ENCODE results near the gene MIPOL1. TPM values are rescaled to one million over a fixed set of nuclear protein-coding genes. Genes with fewer than 3 reads are reported as not detected.

The MIPOL1 gene
- total and polyA plus RNA-seq, 3 donors from 2014 or later = 9.0 to 38.8 (median 31.6) TPM

DNA sequence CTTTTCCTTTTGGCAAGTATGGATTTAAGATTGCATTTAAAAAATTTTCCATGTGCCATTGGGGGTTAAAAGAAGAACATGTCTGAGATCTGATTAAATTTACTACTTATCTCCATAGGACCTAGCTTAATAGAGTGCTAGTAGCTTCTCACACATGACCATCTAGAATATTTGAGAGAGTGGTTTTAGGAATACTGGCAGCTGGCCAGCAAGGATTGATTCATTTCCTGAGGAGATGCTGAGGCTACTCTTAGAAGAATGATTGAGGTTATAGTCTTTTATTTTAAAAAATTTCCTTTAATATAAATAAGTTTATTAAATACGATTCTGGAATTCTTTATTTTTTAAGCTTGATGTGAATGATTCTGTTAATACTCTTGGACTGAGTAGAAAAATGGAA is 56.2 kb downstream of the MIPOL1 start:
- no peak for TF ChIP-seq POLR2A (IDR thresholded peaks at IDR 0.05)
- TF ChIP-seq CTCF (IDR thresholded peaks at IDR 0.05) = no peak
- no peaks in the 10 kb centered on the region for H3K27me3 ChIP-seq
- intact Hi-C loops (cut with DNase I; ENCODE audit: low total_unique reads) = loop anchor here (10.0 kb wide), 1 partner anchor 341 kb away; the partner anchor contains the start of genes FOXA1 and TTC6
- no peaks in the 10 kb centered on the region for H3K9me3 ChIP-seq
- H3K27ac ChIP-seq = no peak overlapping the region
- WGBS, 2 donors = 67 to 83% methylated on average over 1 of the region's 1 CpG
- no peak for DNase-seq
- no peak overlapping the region for H3K4me3 ChIP-seq
- H3K36me3 ChIP-seq (ENCODE audit: low read depth, missing control alignments) = no peaks in the 10 kb centered on the region
- no peaks in the 10 kb centered on the region for H3K4me1 ChIP-seq

DNA sequence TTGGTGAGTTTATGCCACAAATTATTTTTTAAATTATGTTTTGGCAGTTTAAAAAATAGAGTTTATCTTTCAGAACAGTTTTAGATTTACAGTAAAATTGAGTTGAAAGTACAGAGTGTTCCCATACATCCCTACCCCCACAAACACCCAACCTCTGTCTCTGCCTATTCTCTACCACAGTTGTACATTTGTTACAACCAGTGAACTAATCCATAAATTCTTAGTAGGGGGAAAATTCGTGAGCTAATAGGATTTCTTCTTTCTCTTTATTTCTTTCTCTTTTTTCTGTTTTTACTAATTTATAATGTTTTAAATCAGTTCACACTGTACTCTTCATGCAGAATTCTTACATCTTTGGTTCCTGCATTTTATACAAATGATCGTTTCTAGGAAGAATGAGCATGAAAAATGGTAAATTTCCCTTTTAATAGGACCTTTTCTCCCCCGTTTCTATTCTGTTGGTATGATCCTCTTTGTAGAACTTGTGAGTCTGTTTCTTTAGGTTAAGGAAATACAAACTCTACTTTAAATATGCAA is 56.7 kb downstream of the MIPOL1 start:
- DNase-seq = no peak
- Histone ChIP-seq H3K9me3 (no peaks in the 10 kb centered on the region), H3K27ac (no peak overlapping the region), H3K27me3 (no peaks in the 10 kb centered on the region), H3K4me3 (no peak overlapping the region), H3K36me3 (ENCODE audit: low read depth, missing control alignments) (no peaks in the 10 kb centered on the region), H3K4me1 (no peaks in the 10 kb centered on the region)
- 76 to 83% methylated on average over 3 of the region's 3 CpGs for WGBS, 2 donors
- TF ChIP-seq CTCF (IDR thresholded peaks at IDR 0.05) = no peak
- no peak for TF ChIP-seq POLR2A (IDR thresholded peaks at IDR 0.05)
- intact Hi-C loops (cut with DNase I; ENCODE audit: low total_unique reads) = loop anchor here (10.0 kb wide), 1 partner anchor 340 kb away; the partner anchor contains the start of genes FOXA1 and TTC6

- TF ChIP-seq CTCF (IDR thresholded peaks at IDR 0.05) (no peak), POLR2A (IDR thresholded peaks at IDR 0.05) (no peak)
- whole genome bisulfite sequencing, 2 donors = 80 to 88% methylated on average over 5 of the region's 5 CpGs
- Histone ChIP-seq H3K4me1 (no peaks in the 10 kb centered on the region), H3K9me3 (no peaks in the 10 kb centered on the region), H3K36me3 (ENCODE audit: low read depth, missing control alignments) (no peaks in the 10 kb centered on the region), H3K27ac (no peak overlapping the region), H3K27me3 (no peaks in the 10 kb centered on the region), H3K4me3 (no peak overlapping the region)
- no peak for DNase-seq
- intact Hi-C loops (cut with DNase I; ENCODE audit: low total_unique reads) = loop anchor here (10.0 kb wide), 1 partner anchor 337 kb away; the partner anchor contains the start of genes FOXA1 and TTC6
These were observed 59.8 kb downstream of the MIPOL1 start for GRCh38 chr14:37257501-37258070.

DNA sequence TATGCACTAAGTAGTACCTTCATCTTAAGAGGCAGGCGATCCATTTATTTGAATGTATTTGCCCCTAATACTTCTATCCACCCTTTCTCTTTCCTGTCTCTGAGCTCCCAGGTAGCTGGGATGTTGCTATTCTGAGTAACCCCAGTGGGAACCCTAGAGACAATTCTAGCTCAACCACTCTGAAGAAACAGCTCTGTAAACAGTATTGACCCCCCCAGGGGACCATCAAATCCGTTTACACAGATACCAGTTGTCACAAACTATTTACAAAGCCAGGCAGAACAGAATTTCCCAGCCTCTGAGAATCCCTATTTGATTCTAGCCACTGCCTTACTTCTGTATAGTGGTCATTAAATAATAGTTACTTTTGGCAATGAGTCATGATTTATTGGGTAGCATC is 64.9 kb downstream of the MIPOL1 start:
- no peak for DNase-seq
- H3K27ac ChIP-seq = no peak overlapping the region
- H3K9me3 ChIP-seq = no peaks in the 10 kb centered on the region
- no peaks in the 10 kb centered on the region for H3K27me3 ChIP-seq
- no peaks in the 10 kb centered on the region for H3K4me1 ChIP-seq
- intact Hi-C loops (cut with DNase I; ENCODE audit: low total_unique reads) = no loop called here
- no peaks in the 10 kb centered on the region for H3K36me3 ChIP-seq (ENCODE audit: low read depth, missing control alignments)
- H3K4me3 ChIP-seq = no peak overlapping the region
- no peak for TF ChIP-seq POLR2A (IDR thresholded peaks at IDR 0.05)
- no peak for TF ChIP-seq CTCF (IDR thresholded peaks at IDR 0.05)
- 63 to 75% methylated on average over 2 of the region's 2 CpGs for WGBS, 2 donors
